ENCODE data around the gene PYGO2.
"Not testable (repeated sequence)": the region's sequence is repeated elsewhere in the genome, so short reads cannot be mapped to it uniquely, and the experiment has no call there.

The PYGO2 gene

GRCh38 chr1:154977762-154978161 lies 16.2 kb upstream of the PYGO2 start:
- not testable (repeated sequence) for DNase-seq

- peak in 4 of 6 experiments; percentile 40 to 54 (median 41) for DNase-seq
Observed at GRCh38 chr1:154975409-154976059, 14.0 kb upstream of the PYGO2 start.

GRCh38 chr1:154974808-154975408 lies 13.3 kb upstream of the PYGO2 start:
- DNase-seq: peak; percentile 92 to 100 (median 98)

- DNase-seq: peak; percentile 97 to 100 (median 98)
Observed at GRCh38 chr1:154974102-154974807, 12.7 kb upstream of the PYGO2 start, which contains the start of gene CKS1B. Gene CKS1B, plus strand, starts transcription at chr1:154974681. Its CDS starts 65 bp downstream, at chr1:154974746.

- DNase-seq: peak; percentile 66 to 92 (median 80)
Observed at GRCh38 chr1:154973344-154974101, 11.9 kb upstream of the PYGO2 start.

- DNase-seq: peak in 1 of 6 experiments; percentile 6
Observed at GRCh38 chr1:154972517-154973343, 11.1 kb upstream of the PYGO2 start.

GRCh38 chr1:154972213-154972516 lies 10.6 kb upstream of the PYGO2 start:
- DNase-seq: no peak

GRCh38 chr1:154971341-154971998 lies 9.9 kb upstream of the PYGO2 start:
- DNase-seq: no peak

GRCh38 chr1:154970631-154971340 lies 9.2 kb upstream of the PYGO2 start, which contains the start of gene SHC1:
Gene SHC1, minus strand, starts transcription at chr1:154970747. Its CDS starts 221 bp downstream, at chr1:154970526.
- DNase-seq: peak in 1 of 6 experiments; percentile 9

- no peak for DNase-seq
Observed at GRCh38 chr1:154969860-154970452, 8.4 kb upstream of the PYGO2 start.

- no peak for DNase-seq
Observed at GRCh38 chr1:154969246-154969645, 7.7 kb upstream of the PYGO2 start.

GRCh38 chr1:154968731-154969130 lies 7.1 kb upstream of the PYGO2 start:
- no peak for DNase-seq

GRCh38 chr1:154967331-154967950 lies 5.9 kb upstream of the PYGO2 start:
- no peak for DNase-seq

GRCh38 chr1:154966111-154966510 lies 4.5 kb upstream of the PYGO2 start:
- DNase-seq: no peak

- DNase-seq: no peak
Observed at GRCh38 chr1:154964359-154964758, 2.8 kb upstream of the PYGO2 start.

GRCh38 chr1:154963643-154964042 lies 2.1 kb upstream of the PYGO2 start:
- DNase-seq: no peak

GRCh38 chr1:154962795-154963330 lies 1.3 kb upstream of the PYGO2 start:
- no peak for DNase-seq

- peak in 3 of 6 experiments; percentile 14 to 47 (median 39) for DNase-seq
Observed at GRCh38 chr1:154962156-154962749, 671 bp upstream of the PYGO2 start.

- DNase-seq: peak in 1 of 6 experiments; percentile 47
Observed at GRCh38 chr1:154960446-154961136, 991 bp downstream of the PYGO2 start.

Measured in stimulated activated naive CD4-positive, alpha-beta T cell (primary cell).